ENCODE data around the gene DLK1. TPM values are rescaled to one million over a fixed set of nuclear protein-coding genes. Genes with fewer than 3 reads are reported as not detected.

Gene DLK1
- total and polyA plus RNA-seq, 3 experiments from 2014 or later: not detected

GRCh38 chr14:100767003-100767787, 40.5 kb downstream of the DLK1 start:
- Mint-ChIP-seq H3K27me3 (peaks cover 9 to 18% of the 10 kb centered on the region in 2 donors), H3K27ac (no peak overlapping the region), H3K9me3 (no peaks in the 10 kb centered on the region), H3K4me1 (no peaks in the 10 kb centered on the region), H3K36me3 (no peaks in the 10 kb centered on the region), H3K4me3 (no peak overlapping the region)
- no peaks in the 10 kb centered on the region for H3K4me1 ChIP-seq (ENCODE audit: insufficient read depth, low read length)
- H3K27me3 ChIP-seq (ENCODE audit: insufficient read depth, low read length, poor library complexity, severe bottlenecking): no peaks in the 10 kb centered on the region
- no peaks in the 10 kb centered on the region for H3K36me3 ChIP-seq (ENCODE audit: insufficient read depth, low read length)
- no peaks in the 10 kb centered on the region for H3K9me3 ChIP-seq (ENCODE audit: low read length)
- POLR2A ChIA-PET: no interaction called here
- CTCF ChIA-PET: no interaction called here
- no peak for DNase-seq
- H3K4me3 ChIP-seq (ENCODE audit: low read length): no peak overlapping the region
- H3K27ac ChIP-seq (ENCODE audit: low read depth, low read length): no peak overlapping the region

GRCh38 chr14:100767788-100768536, 41.3 kb downstream of the DLK1 start:
- ChIA-PET CTCF (interaction anchor here (1.1 kb wide), 1 partner anchor 83 kb away, joined by 3 read pairs; no protein-coding TSS in a partner anchor), POLR2A (no interaction called here)
- Mint-ChIP-seq H3K4me3 (no peak overlapping the region), H3K9me3 (no peaks in the 10 kb centered on the region), H3K36me3 (no peaks in the 10 kb centered on the region), H3K27ac (no peak overlapping the region), H3K27me3 (peaks cover 9 to 25% of the 10 kb centered on the region in 2 donors), H3K4me1 (no peaks in the 10 kb centered on the region)
- H3K4me1 ChIP-seq (ENCODE audit: insufficient read depth, low read length): no peaks in the 10 kb centered on the region
- H3K27me3 ChIP-seq (ENCODE audit: insufficient read depth, low read length, poor library complexity, severe bottlenecking): no peaks in the 10 kb centered on the region
- H3K36me3 ChIP-seq (ENCODE audit: insufficient read depth, low read length): no peaks in the 10 kb centered on the region
- no peak overlapping the region for H3K4me3 ChIP-seq (ENCODE audit: low read length)
- DNase-seq: no peak
- no peak overlapping the region for H3K27ac ChIP-seq (ENCODE audit: low read depth, low read length)
- no peaks in the 10 kb centered on the region for H3K9me3 ChIP-seq (ENCODE audit: low read length)

GRCh38 chr14:100769035-100769939, 42.6 kb downstream of the DLK1 start:
- H3K36me3 Mint-ChIP-seq: no peaks in the 10 kb centered on the region
- Histone ChIP-seq H3K27ac (ENCODE audit: low read depth, low read length) (peak overlapping the region; percentile 66), H3K4me3 (ENCODE audit: low read length) (no peak overlapping the region), H3K9me3 (ENCODE audit: low read length) (no peaks in the 10 kb centered on the region), H3K27me3 (ENCODE audit: insufficient read depth, low read length, poor library complexity, severe bottlenecking) (no peaks in the 10 kb centered on the region), H3K4me1 (ENCODE audit: insufficient read depth, low read length) (no peaks in the 10 kb centered on the region), H3K36me3 (ENCODE audit: insufficient read depth, low read length) (no peaks in the 10 kb centered on the region)
- ChIA-PET POLR2A (no interaction called here), CTCF (interaction anchor here (1.1 kb wide), 1 partner anchor 82 kb away, joined by 3 read pairs; no protein-coding TSS in a partner anchor)
- H3K27me3 Mint-ChIP-seq: peaks cover 9 to 28% of the 10 kb centered on the region in 2 donors
- no peak overlapping the region for H3K4me3 Mint-ChIP-seq
- H3K27ac Mint-ChIP-seq: no peak overlapping the region
- no peaks in the 10 kb centered on the region for H3K9me3 Mint-ChIP-seq
- H3K4me1 Mint-ChIP-seq: no peaks in the 10 kb centered on the region
- DNase-seq: no peak

- no peaks in the 10 kb centered on the region for H3K36me3 ChIP-seq (ENCODE audit: insufficient read depth, low read length)
- Mint-ChIP-seq H3K9me3 (no peaks in the 10 kb centered on the region), H3K27me3 (peaks cover 6 to 28% of the 10 kb centered on the region in 2 donors), H3K27ac (no peak overlapping the region), H3K4me3 (no peak overlapping the region), H3K4me1 (no peaks in the 10 kb centered on the region), H3K36me3 (no peaks in the 10 kb centered on the region)
- no peak for DNase-seq
- H3K4me3 ChIP-seq (ENCODE audit: low read length): no peak overlapping the region
- peak overlapping the region; percentile 66 for H3K27ac ChIP-seq (ENCODE audit: low read depth, low read length)
- ChIA-PET POLR2A (no interaction called here), CTCF (no interaction called here)
- H3K9me3 ChIP-seq (ENCODE audit: low read length): no peaks in the 10 kb centered on the region
- no peaks in the 10 kb centered on the region for H3K4me1 ChIP-seq (ENCODE audit: insufficient read depth, low read length)
- H3K27me3 ChIP-seq (ENCODE audit: insufficient read depth, low read length, poor library complexity, severe bottlenecking): no peaks in the 10 kb centered on the region
These were observed 43.4 kb downstream of the DLK1 start for GRCh38 chr14:100770046-100770445.

GRCh38 chr14:100770605-100771120, 44.0 kb downstream of the DLK1 start:
- H3K9me3 Mint-ChIP-seq: no peaks in the 10 kb centered on the region

GRCh38 chr14:100771121-100771800, 44.6 kb downstream of the DLK1 start:
- CTCF ChIA-PET: no interaction called here
- Mint-ChIP-seq H3K9me3 (no peaks in the 10 kb centered on the region), H3K4me3 (no peak overlapping the region), H3K27ac (no peak overlapping the region), H3K36me3 (no peaks in the 10 kb centered on the region), H3K27me3 (peaks cover 4 to 19% of the 10 kb centered on the region in 2 donors), H3K4me1 (no peaks in the 10 kb centered on the region)
- no peaks in the 10 kb centered on the region for H3K36me3 ChIP-seq (ENCODE audit: insufficient read depth, low read length)
- H3K27me3 ChIP-seq (ENCODE audit: insufficient read depth, low read length, poor library complexity, severe bottlenecking): no peaks in the 10 kb centered on the region
- H3K9me3 ChIP-seq (ENCODE audit: low read length): no peaks in the 10 kb centered on the region
- no peak for DNase-seq
- no peak overlapping the region for H3K4me3 ChIP-seq (ENCODE audit: low read length)
- H3K27ac ChIP-seq (ENCODE audit: low read depth, low read length): peak overlapping the region; percentile 66
- POLR2A ChIA-PET: no interaction called here
- H3K4me1 ChIP-seq (ENCODE audit: insufficient read depth, low read length): no peaks in the 10 kb centered on the region

More at GRCh38 chr14:100770605-100771120, 44.0 kb downstream of the DLK1 start:
- ChIA-PET POLR2A (no interaction called here), CTCF (no interaction called here)
- peaks cover 6 to 22% of the 10 kb centered on the region in 2 donors for H3K27me3 Mint-ChIP-seq
- H3K27me3 ChIP-seq (ENCODE audit: insufficient read depth, low read length, poor library complexity, severe bottlenecking): no peaks in the 10 kb centered on the region
- no peaks in the 10 kb centered on the region for H3K4me1 ChIP-seq (ENCODE audit: insufficient read depth, low read length)
- DNase-seq: no peak
- H3K4me1 Mint-ChIP-seq: no peaks in the 10 kb centered on the region
- H3K27ac Mint-ChIP-seq: no peak overlapping the region
- peak overlapping the region in 1 of 7 donors; percentile 77 for H3K4me3 Mint-ChIP-seq
- no peaks in the 10 kb centered on the region for H3K9me3 ChIP-seq (ENCODE audit: low read length)
- no peaks in the 10 kb centered on the region for H3K36me3 Mint-ChIP-seq
- H3K36me3 ChIP-seq (ENCODE audit: insufficient read depth, low read length): no peaks in the 10 kb centered on the region
- H3K27ac ChIP-seq (ENCODE audit: low read depth, low read length): peak overlapping the region; percentile 66
- H3K4me3 ChIP-seq (ENCODE audit: low read length): no peak overlapping the region

- no peaks in the 10 kb centered on the region for H3K36me3 ChIP-seq (ENCODE audit: insufficient read depth, low read length)
- no peaks in the 10 kb centered on the region for H3K27me3 ChIP-seq (ENCODE audit: insufficient read depth, low read length, poor library complexity, severe bottlenecking)
- Mint-ChIP-seq H3K9me3 (no peaks in the 10 kb centered on the region), H3K4me3 (no peak overlapping the region), H3K27me3 (peaks cover 4 to 17% of the 10 kb centered on the region in 2 donors), H3K4me1 (no peaks in the 10 kb centered on the region), H3K36me3 (no peaks in the 10 kb centered on the region), H3K27ac (no peak overlapping the region)
- no peaks in the 10 kb centered on the region for H3K9me3 ChIP-seq (ENCODE audit: low read length)
- no peak overlapping the region for H3K4me3 ChIP-seq (ENCODE audit: low read length)
- ChIA-PET POLR2A (no interaction called here), CTCF (no interaction called here)
- H3K4me1 ChIP-seq (ENCODE audit: insufficient read depth, low read length): no peaks in the 10 kb centered on the region
- H3K27ac ChIP-seq (ENCODE audit: low read depth, low read length): peak overlapping the region; percentile 66
- DNase-seq: no peak
These were observed 46.0 kb downstream of the DLK1 start for GRCh38 chr14:100772607-100773165.
